ENCODE results near the gene OTOGL. TPM values are rescaled to one million over a fixed set of nuclear protein-coding genes. Genes with fewer than 3 reads are reported as not detected.
"Not testable (repeated sequence)": the region's sequence is repeated elsewhere in the genome, so short reads cannot be mapped to it uniquely, and the experiment has no call there.

The OTOGL gene
- total and polyA plus RNA-seq, 12 donors = 0.04 to 0.52 (median 0.13) TPM; not detected in 1

DNA sequence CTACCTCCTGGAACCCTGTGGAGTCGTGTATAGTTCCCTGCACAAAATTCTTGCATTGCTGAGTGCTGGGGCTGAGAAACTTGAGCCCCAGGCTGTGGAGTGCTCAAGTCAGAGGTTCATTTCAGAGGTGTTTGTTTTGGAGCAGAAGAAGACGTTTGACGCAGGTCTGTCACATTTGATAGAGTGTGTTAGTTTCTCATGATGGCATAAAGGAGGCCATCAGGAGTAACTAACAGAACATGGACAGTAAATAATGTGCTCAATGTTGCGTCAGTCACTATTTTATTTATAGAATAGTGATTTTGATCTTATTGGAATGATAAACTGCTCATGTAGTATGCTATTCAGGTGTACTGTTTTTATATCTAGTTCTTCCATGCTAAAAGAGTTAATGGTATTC lies 44.2 kb downstream of the OTOGL start:
- intact Hi-C loops (cut with DNase I) = no loop called here
- Histone ChIP-seq H3K4me3 (no peak overlapping the region), H3K36me3 (replicated peaks in 1 of 2) (no peaks in the 10 kb centered on the region), H3K27ac (no peak overlapping the region), H3K27me3 (no peaks in the 10 kb centered on the region), H3K9me3 (replicated peaks in 1 of 3) (no peaks in the 10 kb centered on the region), H3K4me1 (replicated peaks in 1 of 2) (no peaks in the 10 kb centered on the region)
- 68 to 84% (median 74%) methylated on average over 4 of the region's 4 CpGs for WGBS, 4 donors
- no peak for TF ChIP-seq POLR2A (IDR thresholded peaks at IDR 0.05)
- no peak for DNase-seq

DNA sequence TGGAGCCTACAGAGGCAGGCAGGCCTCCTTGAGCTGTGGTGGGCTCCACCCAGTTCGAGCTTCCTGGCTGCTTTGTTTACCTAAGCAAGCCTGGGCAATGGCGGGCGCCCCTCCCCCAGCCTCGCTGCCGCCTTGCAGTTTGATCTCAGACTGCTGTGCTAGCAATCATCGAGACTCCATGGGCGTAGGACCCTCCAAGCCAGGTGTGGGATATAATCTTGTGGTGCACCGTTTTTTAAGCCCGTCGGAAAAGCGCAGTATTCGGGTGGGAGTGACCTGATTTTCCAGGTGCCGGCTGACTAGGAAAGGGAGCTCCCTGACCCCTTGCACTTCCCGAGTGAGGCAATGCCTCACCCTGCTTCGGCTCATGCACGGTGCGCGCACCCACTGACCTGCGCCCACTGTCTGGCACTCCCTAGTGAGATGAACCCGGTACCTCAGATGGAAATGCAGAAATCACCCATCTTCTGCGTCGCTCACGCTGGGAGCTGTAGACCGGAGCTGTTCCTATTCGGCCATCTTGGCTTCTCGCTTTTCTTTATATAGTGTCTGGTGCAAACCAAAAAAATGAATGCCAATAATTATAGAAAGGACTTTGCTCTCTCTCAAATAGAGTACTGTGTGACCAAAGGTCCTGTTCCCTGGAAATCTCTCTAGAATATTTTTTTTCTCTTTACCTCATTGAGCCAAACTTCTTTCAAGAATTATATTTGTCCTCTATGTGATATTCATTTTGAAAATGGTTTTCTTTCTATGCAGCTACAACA lies 50.4 kb downstream of the OTOGL start:
- H3K36me3 ChIP-seq (replicated peaks in 1 of 2); H3K9me3 ChIP-seq (replicated peaks in 1 of 3); H3K27me3 ChIP-seq; DNase-seq; H3K27ac ChIP-seq; intact Hi-C loops (cut with DNase I); H3K4me3 ChIP-seq; H3K4me1 ChIP-seq (replicated peaks in 1 of 2): not testable (repeated sequence)
- WGBS, 4 donors = 93 to 96% (median 94%) methylated on average over 16 to 18 of the region's 26 CpGs

DNA sequence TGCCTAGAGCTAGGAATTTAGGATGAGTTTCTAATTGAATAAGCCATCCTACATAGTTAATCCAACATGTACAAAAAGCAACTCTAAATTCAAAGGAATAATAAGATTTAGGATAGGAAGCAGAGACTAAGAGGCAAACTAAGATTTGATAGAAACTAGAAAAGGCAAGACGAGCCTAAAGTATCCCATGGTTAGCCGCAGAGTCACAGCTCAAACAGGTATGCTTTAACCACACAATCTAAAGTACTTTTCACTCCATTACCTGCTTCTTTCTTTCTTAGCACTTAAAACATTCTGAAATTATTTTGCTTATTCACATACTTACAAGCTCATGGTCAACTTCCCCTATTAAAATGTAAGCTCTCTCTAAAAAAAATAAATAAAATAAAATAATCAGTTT lies 51.8 kb downstream of the OTOGL start:
- H3K4me3 ChIP-seq = no peak overlapping the region
- DNase-seq = no peak
- no peaks in the 10 kb centered on the region for H3K9me3 ChIP-seq (replicated peaks in 1 of 3)
- intact Hi-C loops (cut with DNase I) = no loop called here
- WGBS, 4 donors = 77 to 84% (median 78%) methylated on average over 2 of the region's 2 CpGs
- H3K4me1 ChIP-seq (replicated peaks in 1 of 2) = no peaks in the 10 kb centered on the region
- no peaks in the 10 kb centered on the region for H3K27me3 ChIP-seq
- no peak overlapping the region for H3K27ac ChIP-seq
- no peaks in the 10 kb centered on the region for H3K36me3 ChIP-seq (replicated peaks in 1 of 2)
- TF ChIP-seq, protein P1, sequence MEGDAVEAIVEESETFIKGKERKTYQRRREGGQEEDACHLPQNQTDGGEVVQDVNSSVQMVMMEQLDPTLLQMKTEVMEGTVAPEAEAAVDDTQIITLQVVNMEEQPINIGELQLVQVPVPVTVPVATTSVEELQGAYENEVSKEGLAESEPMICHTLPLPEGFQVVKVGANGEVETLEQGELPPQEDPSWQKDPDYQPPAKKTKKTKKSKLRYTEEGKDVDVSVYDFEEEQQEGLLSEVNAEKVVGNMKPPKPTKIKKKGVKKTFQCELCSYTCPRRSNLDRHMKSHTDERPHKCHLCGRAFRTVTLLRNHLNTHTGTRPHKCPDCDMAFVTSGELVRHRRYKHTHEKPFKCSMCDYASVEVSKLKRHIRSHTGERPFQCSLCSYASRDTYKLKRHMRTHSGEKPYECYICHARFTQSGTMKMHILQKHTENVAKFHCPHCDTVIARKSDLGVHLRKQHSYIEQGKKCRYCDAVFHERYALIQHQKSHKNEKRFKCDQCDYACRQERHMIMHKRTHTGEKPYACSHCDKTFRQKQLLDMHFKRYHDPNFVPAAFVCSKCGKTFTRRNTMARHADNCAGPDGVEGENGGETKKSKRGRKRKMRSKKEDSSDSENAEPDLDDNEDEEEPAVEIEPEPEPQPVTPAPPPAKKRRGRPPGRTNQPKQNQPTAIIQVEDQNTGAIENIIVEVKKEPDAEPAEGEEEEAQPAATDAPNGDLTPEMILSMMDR (IDR thresholded peaks at IDR 0.05) = no peak
- TF ChIP-seq POLR2A (IDR thresholded peaks at IDR 0.05) = no peak

DNA sequence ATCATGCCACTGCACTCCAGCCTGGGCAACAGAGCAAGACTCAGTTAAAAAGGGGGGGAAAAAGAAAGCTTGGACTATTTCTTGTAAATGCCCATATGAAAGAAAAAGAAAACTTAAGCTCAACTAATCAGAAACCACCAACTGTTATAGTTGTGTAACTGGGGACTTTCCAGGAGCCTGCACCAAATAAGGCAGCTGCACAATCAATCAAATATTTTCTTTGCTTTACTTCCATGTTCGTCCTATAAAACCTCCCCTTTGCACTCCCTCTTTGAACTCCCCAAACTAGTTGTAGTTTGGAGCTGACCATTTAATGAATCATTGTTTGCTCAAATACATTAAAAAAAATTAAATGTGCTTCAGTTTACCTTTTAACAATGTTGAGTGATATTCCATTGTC lies 54.9 kb downstream of the OTOGL start:
- DNase-seq = no peak
- H3K27ac ChIP-seq = no peak overlapping the region
- no peaks in the 10 kb centered on the region for H3K27me3 ChIP-seq
- intact Hi-C loops (cut with DNase I) = no loop called here
- H3K36me3 ChIP-seq (replicated peaks in 1 of 2) = no peaks in the 10 kb centered on the region
- 21 to 49% (median 38%) methylated on average over 1 of the region's 1 CpG for WGBS, 4 donors
- TF ChIP-seq, protein P1 (IDR thresholded peaks at IDR 0.05) = no peak
- TF ChIP-seq POLR2A (IDR thresholded peaks at IDR 0.05) = no peak
- no peak overlapping the region for H3K4me3 ChIP-seq
- H3K4me1 ChIP-seq (replicated peaks in 1 of 2) = no peaks in the 10 kb centered on the region
- no peaks in the 10 kb centered on the region for H3K9me3 ChIP-seq (replicated peaks in 1 of 3)

DNA sequence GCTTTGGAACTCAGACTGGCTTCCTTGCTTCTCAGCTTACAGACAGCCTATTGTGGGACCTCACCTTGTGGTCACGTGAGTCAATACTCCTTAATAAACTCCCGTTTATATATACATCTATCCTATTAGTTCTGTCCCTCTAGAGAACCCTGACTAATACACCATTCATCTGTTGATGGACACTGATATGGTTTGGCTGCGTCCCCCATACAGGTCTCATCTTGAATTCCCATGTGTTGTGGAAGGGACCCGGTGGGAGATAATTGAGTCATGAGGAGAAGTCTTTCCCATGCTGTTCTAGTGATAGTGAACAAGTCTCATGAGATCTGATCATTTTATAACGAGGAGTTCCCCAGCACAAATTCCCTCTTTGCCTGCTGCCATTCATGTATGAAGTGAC lies 57.0 kb downstream of the OTOGL start:
- no peaks in the 10 kb centered on the region for H3K27me3 ChIP-seq
- TF ChIP-seq, protein P1 (IDR thresholded peaks at IDR 0.05) = no peak
- no peak for TF ChIP-seq POLR2A (IDR thresholded peaks at IDR 0.05)
- no peaks in the 10 kb centered on the region for H3K4me1 ChIP-seq (replicated peaks in 1 of 2)
- 71 to 78% (median 73%) methylated on average over 5 of the region's 5 CpGs for WGBS, 4 donors
- no peak for DNase-seq
- no peaks in the 10 kb centered on the region for H3K36me3 ChIP-seq (replicated peaks in 1 of 2)
- H3K9me3 ChIP-seq (replicated peaks in 1 of 3) = no peaks in the 10 kb centered on the region
- H3K27ac ChIP-seq = no peak overlapping the region
- intact Hi-C loops (cut with DNase I) = no loop called here
- H3K4me3 ChIP-seq = no peak overlapping the region

All from adrenal gland (tissue), 12 donors.